ENCODE measurements around the gene TMEM82.

TMEM82 gene

GRCh38 chr1:15796086-15796462, 53.8 kb downstream of the TMEM82 start:
- DNase-seq, result no peak

Measured in fibroblast of skin of abdomen (primary cell).